B cell (primary cell): ENCODE results near the gene CRYBA1. TPM values are rescaled to one million over a fixed set of nuclear protein-coding genes. Genes with fewer than 3 reads are reported as not detected.

ENCODE experiments used
- ATAC-seq: fragments of 200-7000 bp; cut with Tn5 transposase; one replicate; pipeline ENCODE4 v1.10.0; 2021; ENCODE audit warnings: low read depth, mild to moderate bottlenecking, moderate number of reproducible peaks, moderate library complexity
- CTCF ChIA-PET: fragments of 350-600 bp; sonication (Branson Sonifier 250); formaldehyde crosslinking; loops from one replicate; lab custom pipeline; 2021; ENCODE audit warnings: antibody characterized with exemption, inconsistent platforms; lab: Charles Lee
- POLR2A ChIA-PET: fragments of 350-600 bp; sonication (Branson Sonifier 250); formaldehyde crosslinking; loops from one replicate; lab custom pipeline; 2021; ENCODE audit warnings: antibody characterized with exemption; lab: Charles Lee
- DNase-seq: peaks from one replicate; pipeline ENCODE4 v3.0.0; 2013
- H2AFZ ChIP-seq: 2 replicates; pipeline ENCODE4 v1.6.1; 2012; ENCODE audit warnings: mild to moderate bottlenecking, low read depth, low read length; ENCODE audit not compliant: insufficient read depth, poor library complexity, severe bottlenecking
- H3K27ac ChIP-seq, 2 donors: 1 replicate in 1 of 2; 2 replicates in 1 of 2; pipeline ENCODE4 v1.5.1; 2012 to 2013; ENCODE audit warnings: low read length in 2 of 2, mild to moderate bottlenecking in 2 of 2, moderate library complexity in 1 of 2
- H3K27me3 ChIP-seq, 4 experiments: fragments of 200-600 bp in 1 of 4; sonication (generic) in 1 of 4; replicated peaks in 1 of 4; 1 replicate in 2 of 4; 2 replicates in 2 of 4; pipeline versions ENCODE4 v1.6.1 to v1.7.0; 2013 to 2016; ENCODE audit warnings: low read length in 3 of 4, mild to moderate bottlenecking in 2 of 4, mixed read lengths in 1 of 4, moderate library complexity in 1 of 4; ENCODE audit not compliant: insufficient read depth in 4 of 4, control insufficient read depth in 3 of 4; ENCODE audit errors: control extremely low read depth in 1 of 4
- H3K36me3 ChIP-seq, 2 experiments: replicated peaks in 1 of 2; 1 replicate in 1 of 2; 2 replicates in 1 of 2; pipeline versions ENCODE4 v1.6.1 to v1.7.1; 2013; ENCODE audit warnings: low read length in 1 of 2; ENCODE audit not compliant: insufficient read depth in 2 of 2, control insufficient read depth in 1 of 2; ENCODE audit errors: control extremely low read depth in 1 of 2, extremely low read depth in 1 of 2
- H3K4me1 ChIP-seq, 2 donors: fragments of 200-600 bp in 1 of 2; sonication (generic) in 1 of 2; 1 replicate in 1 of 2; 2 replicates in 1 of 2; pipeline versions ENCODE4 v1.5.1 to v1.6.1; 2013 to 2017; ENCODE audit warnings: low read length in 2 of 2; ENCODE audit not compliant: control insufficient read depth in 2 of 2, insufficient read depth in 2 of 2
- H3K4me2 ChIP-seq: replicated peaks from 2 replicates; pipeline ENCODE3; 2012; ENCODE audit warnings: mild to moderate bottlenecking, low read depth, low read length; ENCODE audit not compliant: poor library complexity, severe bottlenecking
- H3K4me3 ChIP-seq, 5 experiments: fragments of 200-600 bp in 1 of 5; sonication (generic) in 1 of 5; 1 replicate in 3 of 5; 2 replicates in 2 of 5; pipeline versions ENCODE4 v1.5.1 to v1.7.0; 2011 to 2016; ENCODE audit warnings: low read length in 4 of 5, mild to moderate bottlenecking in 4 of 5, low read depth in 2 of 5, control low read depth in 1 of 5, moderate library complexity in 1 of 5; ENCODE audit not compliant: insufficient read depth in 1 of 5; ENCODE audit errors: control extremely low read depth in 1 of 5, extremely low read depth in 1 of 5
- H3K79me2 ChIP-seq: fragments of 200-600 bp; sonication (generic); one replicate; pipeline ENCODE4 v1.6.0; 2016; ENCODE audit warnings: low read length; ENCODE audit not compliant: control insufficient read depth, insufficient read depth
- H3K9ac ChIP-seq: fragments of 200-600 bp; sonication (generic); 2 replicates; pipeline ENCODE4 v1.6.1; 2017; ENCODE audit warnings: mild to moderate bottlenecking, low read length, moderate library complexity
- H3K9me3 ChIP-seq, 3 donors: one replicate each; pipeline versions ENCODE4 v1.6.1 to v1.7.1; 2013; ENCODE audit warnings: low read length in 2 of 3; ENCODE audit not compliant: control insufficient read depth in 2 of 3, insufficient read depth in 1 of 3; ENCODE audit errors: control extremely low read depth in 1 of 3
- H4K20me1 ChIP-seq: 2 replicates; pipeline ENCODE4 v1.6.0; 2012; ENCODE audit warnings: mild to moderate bottlenecking, low read length; ENCODE audit not compliant: insufficient read depth, control insufficient read depth, poor library complexity, severe bottlenecking
- H3K27ac Mint-ChIP-seq: one replicate; pipeline ENCODE4 v1.8.0; 2021; ENCODE audit warnings: mixed read lengths
- H3K27me3 Mint-ChIP-seq: one replicate; pipeline ENCODE4 v1.8.0; 2021; ENCODE audit warnings: mixed read lengths
- H3K4me1 Mint-ChIP-seq: one replicate; pipeline ENCODE4 v1.8.0; 2021; ENCODE audit warnings: mixed read lengths
- H3K4me3 Mint-ChIP-seq: one replicate; pipeline ENCODE4 v1.8.0; 2021; ENCODE audit warnings: mixed read lengths
- H3K9me3 Mint-ChIP-seq: one replicate; pipeline ENCODE4 v1.8.0; 2022; ENCODE audit warnings: mixed read lengths; ENCODE audit not compliant: insufficient read depth
- CTCF ChIP-seq: fragments of 200-600 bp; IDR thresholded peaks from one replicate; pipeline ENCODE4 v1.8.0; 2022; ENCODE audit warnings: antibody characterized with exemption, mild to moderate bottlenecking
- EZH2 ChIP-seq: IDR thresholded peaks from 2 replicates; pipeline ENCODE4 v1.6.1; 2012; ENCODE audit warnings: borderline replicate concordance, low read depth, mild to moderate bottlenecking, moderate library complexity, low read length; ENCODE audit not compliant: insufficient read depth, poor library complexity, severe bottlenecking
- WGBS: methylation state at CpG from one replicate; pipeline ENCODE4 v1.1.5; 2013; ENCODE audit warnings: missing lambda C conversion rate; ENCODE audit not compliant: insufficient coverage; 5-methylcytosine and 5-hydroxymethylcytosine counted together
- intact Hi-C: fragments of 100-400 bp; cut with micrococcal nuclease; formaldehyde crosslinking; loops from one replicate; pipeline ENCODE4 v1.10.0; 2022
- polyA plus RNA-seq: library from polyadenylated mRNA; depleted of rRNA; stranded (reverse); fragments of >200 nt; gene quantifications from 2 replicates; pipeline ENCODE4 v1.2.3, GENCODE V29; 2012
- total RNA-seq, 2 donors: library from RNA; stranded (reverse); fragments of 120-200 nt in 1 of 2; gene quantifications; 1 replicate in 1 of 2; 2 replicates in 1 of 2; pipeline versions ENCODE4 v1.2.3 to v1.2.4, GENCODE V29; 2013 to 2022

The CRYBA1 gene
- total and polyA plus RNA-seq, 2 donors (not counting 1 experiment from before 2014, with no cell fraction given): not detected

GRCh38 chr17:29210879-29211278 is 35.8 kb upstream of the CRYBA1 start:
- POLR2A ChIA-PET: no interaction called here
- H3K4me3 ChIP-seq: no peak overlapping the region
- no peak for ATAC-seq
- no peaks in the 10 kb centered on the region for H3K36me3 ChIP-seq
- intact Hi-C loops: no loop called here
- no peak overlapping the region for H2AFZ ChIP-seq
- Mint-ChIP-seq H3K4me1 (no peaks in the 10 kb centered on the region), H3K27ac (no peak overlapping the region), H3K9me3 (no peaks in the 10 kb centered on the region), H3K27me3 (no peaks in the 10 kb centered on the region), H3K4me3 (no peak overlapping the region)
- H3K79me2 ChIP-seq: no peaks in the 10 kb centered on the region
- no peak overlapping the region for H3K9ac ChIP-seq
- no peak overlapping the region for H3K4me2 ChIP-seq
- CTCF ChIA-PET: interaction anchor here (0.7 to 14.8 kb wide), 3 partner anchors 9 to 64 kb away, joined by 3 to 304 read pairs (median 5); no protein-coding TSS in a partner anchor
- TF ChIP-seq EZH2 (no peak), CTCF (no peak)
- H3K27ac ChIP-seq: no peak overlapping the region
- H3K9me3 ChIP-seq: no peaks in the 10 kb centered on the region
- H3K4me1 ChIP-seq: peaks cover 0 to 5% of the 10 kb centered on the region in 2 donors
- no peaks in the 10 kb centered on the region for H3K27me3 ChIP-seq
- DNase-seq: no peak
- H4K20me1 ChIP-seq: no peaks in the 10 kb centered on the region
- WGBS: no CpG with 5 or more reads among the region's 2 CpGs

GRCh38 chr17:29212094-29212631 is 34.5 kb upstream of the CRYBA1 start:
- POLR2A ChIA-PET: no interaction called here

More at GRCh38 chr17:29212094-29212631, 34.5 kb upstream of the CRYBA1 start:
- no CpG with 5 or more reads among the region's 1 CpG for WGBS
- Histone ChIP-seq H3K9me3 (no peaks in the 10 kb centered on the region), H4K20me1 (no peaks in the 10 kb centered on the region), H3K9ac (no peak overlapping the region), H3K27me3 (no peaks in the 10 kb centered on the region), H3K36me3 (no peaks in the 10 kb centered on the region), H3K4me3 (no peak overlapping the region), H2AFZ (no peak overlapping the region), H3K27ac (no peak overlapping the region), H3K79me2 (no peaks in the 10 kb centered on the region), H3K4me1 (peaks cover 0 to 5% of the 10 kb centered on the region in 2 donors), H3K4me2 (no peak overlapping the region)
- ATAC-seq: no peak
- intact Hi-C loops: no loop called here
- Mint-ChIP-seq H3K27ac (no peak overlapping the region), H3K4me3 (no peak overlapping the region), H3K9me3 (no peaks in the 10 kb centered on the region), H3K4me1 (no peaks in the 10 kb centered on the region), H3K27me3 (no peaks in the 10 kb centered on the region)
- DNase-seq: no peak
- CTCF ChIA-PET: interaction anchor here (1.0 to 14.8 kb wide), 4 partner anchors 8 to 88 kb away, joined by 3 to 304 read pairs (median 4); partner anchors contain the start of gene MYO18A
- TF ChIP-seq EZH2 (no peak), CTCF (no peak)
